Endothelial cell (in vitro differentiated cells): ENCODE data around the gene MS4A12. TPM values are rescaled to one million over a fixed set of nuclear protein-coding genes. Genes with fewer than 3 reads are reported as not detected.
"Not testable (repeated sequence)": the region's sequence is repeated elsewhere in the genome, so short reads cannot be mapped to it uniquely, and the experiment has no call there.

Experiments
- DNase-seq: peaks from one replicate; pipeline ENCODE4 v3.0.0; 2021; ENCODE audit warnings: low spot score
- H3K27ac Mint-ChIP-seq: one replicate; pipeline ENCODE4 v1.8.0; 2021; ENCODE audit warnings: mixed read lengths, inconsistent platforms; ENCODE audit not compliant: unreplicated experiment
- H3K27me3 Mint-ChIP-seq: one replicate; pipeline ENCODE4 v1.8.0; 2021; ENCODE audit warnings: mild to moderate bottlenecking, moderate library complexity, mixed read lengths, inconsistent platforms; ENCODE audit not compliant: unreplicated experiment
- H3K36me3 Mint-ChIP-seq: one replicate; pipeline ENCODE4 v1.8.0; 2021; ENCODE audit warnings: mild to moderate bottlenecking, low read depth, mixed read lengths, inconsistent platforms; ENCODE audit not compliant: unreplicated experiment
- H3K4me1 Mint-ChIP-seq: one replicate; pipeline ENCODE4 v1.8.0; 2021; ENCODE audit warnings: mild to moderate bottlenecking, mixed read lengths, inconsistent platforms; ENCODE audit not compliant: unreplicated experiment
- H3K4me3 Mint-ChIP-seq: one replicate; pipeline ENCODE4 v1.8.0; 2021; ENCODE audit warnings: mild to moderate bottlenecking, mixed read lengths, inconsistent platforms; ENCODE audit not compliant: unreplicated experiment
- H3K9me3 Mint-ChIP-seq: one replicate; pipeline ENCODE4 v1.8.0; 2021; ENCODE audit warnings: mixed read lengths, inconsistent platforms; ENCODE audit not compliant: unreplicated experiment
- CTCF ChIP-seq: fragments of 200-600 bp; sonication (generic); IDR thresholded peaks from one replicate; pipeline ENCODE4 v1.5.0; 2021; ENCODE audit warnings: antibody characterized with exemption; ENCODE audit not compliant: unreplicated experiment
- long read RNA-seq: library from polyadenylated mRNA; unstranded; transcript quantifications from one replicate; pipeline ENCODE4 v2.0.0, GENCODE V29; 2020; ENCODE audit not compliant: unreplicated experiment
- total RNA-seq: library from RNA; stranded (reverse); fragmentation: NEBNext Ultra II Directional; extraction: Animal tissue kit (Norgen Biotek cat#: 25700); gene quantifications from one replicate; pipeline ENCODE4 v1.2.1, GENCODE V29; 2021; ENCODE audit not compliant: unreplicated experiment

MS4A12 gene
- total RNA-seq: not detected
- long read RNA-seq: 0 reads

GRCh38 chr11:60492488-60493009 is at the start of gene MS4A12:
Gene MS4A12 (plus strand): TSS chr11:60492778. CDS start chr11:60497319, 4,541 bp downstream.
- H3K27me3 Mint-ChIP-seq: no peaks in the 10 kb centered on the region
- no peak for DNase-seq

DNA sequence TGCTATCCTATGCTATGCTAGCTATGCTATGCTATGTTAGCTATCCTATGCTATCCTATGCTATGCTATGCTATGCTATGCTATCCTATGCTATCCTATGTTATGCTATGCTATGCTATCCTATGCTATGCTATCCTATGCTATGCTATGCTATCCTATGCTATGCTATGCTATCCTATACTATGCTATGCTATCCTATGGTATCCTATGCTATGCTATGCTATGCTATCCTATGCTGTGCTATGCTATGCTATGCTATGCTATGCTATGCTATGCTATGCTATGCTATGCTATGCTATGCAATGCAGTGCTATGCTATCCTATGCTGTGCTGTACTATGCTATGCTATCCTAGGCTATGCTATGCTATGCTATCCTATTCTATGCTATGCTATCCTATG is 45.5 kb upstream of the MS4A12 start:
- Mint-ChIP-seq H3K4me3 (no peak overlapping the region), H3K9me3 (no peaks in the 10 kb centered on the region), H3K36me3 (no peaks in the 10 kb centered on the region), H3K27me3 (peaks cover 4% of the 10 kb centered on the region), H3K4me1 (no peaks in the 10 kb centered on the region), H3K27ac (no peak overlapping the region)
- no peak for DNase-seq
- no peak for TF ChIP-seq CTCF

More at GRCh38 chr11:60492488-60493009, at the start of gene MS4A12:
- no peak within 1 kb of the TSS for H3K4me3 Mint-ChIP-seq
- H3K36me3 Mint-ChIP-seq: no peaks in the 10 kb centered on the region
- no peaks in the 10 kb centered on the region for H3K4me1 Mint-ChIP-seq
- no peak within 1 kb of the TSS for H3K27ac Mint-ChIP-seq
- no peaks in the 10 kb centered on the region for H3K9me3 Mint-ChIP-seq
- TF ChIP-seq CTCF: no peak

GRCh38 chr11:60447846-60448245 is 44.7 kb upstream of the MS4A12 start:
- no peaks in the 10 kb centered on the region for H3K4me1 Mint-ChIP-seq
- no peaks in the 10 kb centered on the region for H3K36me3 Mint-ChIP-seq
- no peak overlapping the region for H3K27ac Mint-ChIP-seq
- H3K27me3 Mint-ChIP-seq: peaks cover 4% of the 10 kb centered on the region
- no peaks in the 10 kb centered on the region for H3K9me3 Mint-ChIP-seq
- TF ChIP-seq CTCF: no peak
- no peak overlapping the region for H3K4me3 Mint-ChIP-seq
- DNase-seq: no peak

DNA sequence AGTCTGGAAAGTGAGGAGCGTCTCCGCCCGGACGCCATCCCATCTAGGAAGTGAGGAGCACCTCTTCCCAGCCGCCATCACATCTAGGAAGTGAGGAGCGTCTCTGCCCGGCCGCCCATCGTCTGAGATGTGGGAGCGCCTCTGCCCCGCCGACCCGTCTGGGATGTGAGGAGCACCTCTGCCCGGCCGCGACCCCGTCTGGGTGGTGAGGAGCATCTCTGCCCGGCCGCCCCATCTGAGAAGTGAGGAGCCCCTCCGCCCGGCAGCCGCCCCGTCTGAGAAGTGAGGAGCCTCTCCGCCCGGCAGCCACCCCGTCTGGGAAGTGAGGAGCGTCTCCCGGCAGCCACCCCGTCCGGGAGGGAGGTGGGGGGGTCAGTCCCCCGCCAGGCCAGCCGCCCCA is 41.4 kb upstream of the MS4A12 start:
- H3K4me1 Mint-ChIP-seq, H3K27ac Mint-ChIP-seq, H3K9me3 Mint-ChIP-seq, H3K27me3 Mint-ChIP-seq, H3K4me3 Mint-ChIP-seq, H3K36me3 Mint-ChIP-seq, DNase-seq: not testable (repeated sequence)

DNA sequence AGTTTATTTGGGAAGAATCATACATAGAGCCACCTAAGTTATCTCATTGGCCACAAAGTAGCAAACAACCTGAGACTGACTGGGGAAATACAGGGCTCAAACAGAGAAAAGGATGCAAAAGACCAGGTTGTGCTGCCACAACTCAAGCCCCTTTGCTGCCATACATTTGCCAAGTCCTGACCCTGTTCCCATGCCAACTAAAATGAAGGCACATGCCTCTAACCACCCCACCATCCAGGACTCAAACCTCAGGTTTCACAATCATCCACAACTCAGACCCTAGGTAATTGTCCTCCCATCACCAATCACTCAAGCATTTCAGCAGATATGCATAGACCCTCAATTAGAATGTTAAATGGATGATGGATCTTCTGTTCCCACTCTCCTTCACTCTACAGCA is 38.4 kb upstream of the MS4A12 start:
- no peak for TF ChIP-seq CTCF
- Mint-ChIP-seq H3K9me3 (no peaks in the 10 kb centered on the region), H3K27me3 (peaks cover 1% of the 10 kb centered on the region), H3K4me1 (no peaks in the 10 kb centered on the region), H3K27ac (no peak overlapping the region), H3K36me3 (no peaks in the 10 kb centered on the region), H3K4me3 (no peak overlapping the region)
- no peak for DNase-seq
